Erythroblast (primary cell): ENCODE data around the gene LRP1B.

Experiments
- GATA1 ChIP-seq: IDR thresholded peaks from 2 replicates; pipeline ENCODE4 v1.6.1; 2011; ENCODE audit warnings: low read depth, mild to moderate bottlenecking, control low read depth, low read length, moderate library complexity
- POLR2A ChIP-seq: IDR thresholded peaks from 2 replicates; pipeline ENCODE4 v1.6.1; 2011; ENCODE audit warnings: mild to moderate bottlenecking, low read length

- no peak for TF ChIP-seq POLR2A
- no peak for TF ChIP-seq GATA1
These were observed 1294.0 kb downstream of the LRP1B start for GRCh38 chr2:140836826-140837225.
